Neural cell (in vitro differentiated cells): ENCODE results near the gene ANAPC2. TPM values are rescaled to one million over a fixed set of nuclear protein-coding genes. Genes with fewer than 3 reads are reported as not detected.
A peak's percentile ranks its signal among the peaks of the same experiment; 100 is the strongest.

Experiments
- H2AFZ ChIP-seq: fragments of 200-600, 300-800 bp; sonication (generic), shearing (Covaris generic); 2 replicates; pipeline ENCODE4 v1.6.0; 2014; ENCODE audit warnings: low read depth, mild to moderate bottlenecking, antibody characterized with exemption, low read length, moderate library complexity
- H3F3A ChIP-seq: fragments of 200-600 bp; shearing (Covaris generic); 2 replicates; pipeline ENCODE4 v1.6.1; 2016; ENCODE audit warnings: mild to moderate bottlenecking, moderate library complexity, mixed read lengths, antibody characterized with exemption, low read length; ENCODE audit not compliant: insufficient read depth, poor library complexity, severe bottlenecking
- H3K27ac ChIP-seq: fragments of 200-600, 300-800 bp; sonication (generic), shearing (Covaris generic); 2 replicates; pipeline ENCODE4 v1.5.1; 2014; ENCODE audit warnings: mild to moderate bottlenecking, low read length, moderate library complexity
- H3K27me3 ChIP-seq: fragments of 300-800, 200-600 bp; sonication (generic), shearing (Covaris generic); 2 replicates; pipeline ENCODE4 v1.6.0; 2014; ENCODE audit warnings: mild to moderate bottlenecking, low read depth, low read length, moderate library complexity; ENCODE audit not compliant: insufficient read depth
- H3K36me3 ChIP-seq: fragments of 300-800, 200-600 bp; sonication (generic), shearing (Covaris generic); 2 replicates; pipeline ENCODE4 v1.5.1; 2014; ENCODE audit warnings: mild to moderate bottlenecking, antibody characterized with exemption, low read length, moderate library complexity; ENCODE audit not compliant: insufficient read depth
- H3K4me2 ChIP-seq: fragments of 300-800, 200-600 bp; sonication (generic), shearing (Covaris generic); 2 replicates; pipeline ENCODE4 v1.6.0; 2014; ENCODE audit warnings: mild to moderate bottlenecking, low read length
- H3K4me3 ChIP-seq: fragments of 300-800, 200-600 bp; sonication (generic), shearing (Covaris generic); 2 replicates; pipeline ENCODE4 v1.5.1; 2014; ENCODE audit warnings: mild to moderate bottlenecking, low read length, moderate library complexity
- H3K79me2 ChIP-seq: fragments of 200-600 bp; shearing (Covaris generic); replicated peaks from 2 replicates; pipeline ENCODE4 v1.6.0; 2014; ENCODE audit warnings: mild to moderate bottlenecking, low read length, moderate library complexity; ENCODE audit not compliant: insufficient read depth
- H3K9ac ChIP-seq: fragments of 300-800, 200-600 bp; sonication (generic), shearing (Covaris generic); 2 replicates; pipeline ENCODE4 v1.6.1; 2016; ENCODE audit warnings: mild to moderate bottlenecking, low read length, mixed read lengths
- H3K9me2 ChIP-seq: fragments of 200-600 bp; shearing (Covaris generic); 2 replicates; pipeline ENCODE4 v1.6.1; 2016; ENCODE audit warnings: mild to moderate bottlenecking, low read length, mixed read lengths; ENCODE audit not compliant: insufficient read depth
- H3K9me3 ChIP-seq: fragments of 200-600, 300-800 bp; sonication (generic), shearing (Covaris generic); 2 replicates; pipeline ENCODE4 v1.6.1; 2016; ENCODE audit warnings: mild to moderate bottlenecking, mixed run types, low read length, moderate library complexity, mixed read lengths
- H4K20me1 ChIP-seq: fragments of 200-600 bp; shearing (Covaris generic); 2 replicates; pipeline ENCODE4 v1.6.1; 2016; ENCODE audit warnings: mild to moderate bottlenecking, mixed run types; ENCODE audit not compliant: insufficient read depth
- CTCF ChIP-seq: fragments of 450-650 bp; IDR thresholded peaks from 2 replicates; pipeline ENCODE4 v1.5.1; 2014; ENCODE audit warnings: antibody characterized with exemption, mild to moderate bottlenecking, moderate library complexity; ENCODE audit not compliant: poor library complexity, severe bottlenecking
- EP300 ChIP-seq: fragments of 450-650 bp; conservative IDR thresholded peaks from 2 replicates; pipeline ENCODE4 v1.6.1; 2014; ENCODE audit warnings: antibody characterized with exemption, mild to moderate bottlenecking, moderate library complexity; ENCODE audit not compliant: poor library complexity, severe bottlenecking
- EZH2 ChIP-seq: fragments of 200-600, 300-800 bp; shearing (Covaris generic), sonication (generic); IDR thresholded peaks from 2 replicates; pipeline ENCODE4 v1.6.1; 2014; ENCODE audit warnings: antibody characterized with exemption, low read length, borderline replicate concordance, mild to moderate bottlenecking; ENCODE audit not compliant: insufficient read depth, poor library complexity, severe bottlenecking
- MXI1 ChIP-seq: fragments of 450-650 bp; conservative IDR thresholded peaks from 2 replicates; pipeline ENCODE4 v1.6.1; 2014; ENCODE audit warnings: antibody characterized with exemption, mild to moderate bottlenecking; ENCODE audit not compliant: poor library complexity, severe bottlenecking
- POLR2AphosphoS5 ChIP-seq: IDR thresholded peaks from 2 replicates; pipeline ENCODE4 v1.6.1; 2012
- RAD21 ChIP-seq: fragments of 450-650 bp; conservative IDR thresholded peaks from 2 replicates; pipeline ENCODE4 v1.6.1; 2014; ENCODE audit warnings: antibody characterized with exemption, mild to moderate bottlenecking, moderate library complexity
- REST ChIP-seq: IDR thresholded peaks from 2 replicates; pipeline ENCODE4 v1.6.1; 2012; ENCODE audit warnings: borderline replicate concordance
- SMC3 ChIP-seq: fragments of 450-650 bp; conservative IDR thresholded peaks from 2 replicates; pipeline ENCODE4 v1.6.1; 2014; ENCODE audit warnings: antibody characterized with exemption, mild to moderate bottlenecking, moderate library complexity; ENCODE audit not compliant: poor library complexity
- TAF1 ChIP-seq: IDR thresholded peaks from 2 replicates; pipeline ENCODE4 v1.6.1; 2012; ENCODE audit warnings: low read depth
- polyA plus RNA-seq: library from polyadenylated mRNA; depleted of rRNA; stranded (reverse); fragments of >200 nt; gene quantifications from 2 replicates; pipeline ENCODE4 v1.2.3, GENCODE V29; 2014

The ANAPC2 gene
- polyA plus RNA-seq, 1 donor from 2014 or later, result 38.1 TPM

DNA sequence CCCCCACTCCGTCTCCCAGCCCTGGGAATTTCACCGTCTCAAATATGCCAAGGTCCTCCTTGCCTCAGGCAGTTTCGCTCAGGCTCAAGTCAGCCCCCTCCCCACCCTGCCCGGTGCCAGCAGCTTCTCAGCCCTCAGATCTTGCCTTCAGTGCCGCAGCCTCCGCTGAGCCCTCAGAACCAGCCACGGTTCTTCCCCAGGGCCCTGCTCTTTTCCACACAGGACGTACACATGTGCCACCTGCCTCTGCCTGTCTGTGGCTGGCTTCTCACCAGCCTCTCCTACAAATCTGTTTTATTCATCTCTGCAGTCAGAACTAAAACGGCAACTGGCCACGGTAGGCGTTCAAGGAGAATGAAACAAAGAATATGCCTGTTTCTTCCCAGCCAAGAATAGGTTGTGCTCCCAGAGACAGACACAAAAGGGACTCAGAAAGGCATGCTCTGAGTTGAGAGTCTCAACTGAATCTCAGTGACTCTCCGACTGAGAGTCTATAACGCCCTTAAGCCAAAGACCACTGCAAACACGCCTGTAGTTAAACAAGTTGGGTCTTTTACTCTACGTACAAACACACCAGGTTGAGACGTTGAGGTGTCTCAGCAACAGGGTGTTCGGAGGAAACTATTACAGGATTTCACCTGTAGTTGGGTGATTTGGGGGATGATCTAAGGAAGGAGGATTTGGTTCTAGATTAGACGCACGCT is 60.0 kb downstream of the ANAPC2 start:
- H3K4me3 ChIP-seq, result peak overlapping the region; percentile 95
- no peaks in the 10 kb centered on the region for H3F3A ChIP-seq
- no peaks in the 10 kb centered on the region for H3K36me3 ChIP-seq
- H3K9me2 ChIP-seq, result no peaks in the 10 kb centered on the region
- H3K79me2 ChIP-seq, result peaks cover 19% of the 10 kb centered on the region
- TF ChIP-seq EZH2, result no peak
- TF ChIP-seq POLR2AphosphoS5, result no peak
- TF ChIP-seq MXI1, result no peak
- no peak for TF ChIP-seq TAF1
- no peak for TF ChIP-seq REST
- no peak for TF ChIP-seq SMC3
- TF ChIP-seq CTCF, result no peak
- TF ChIP-seq RAD21, result no peak
- TF ChIP-seq EP300, result no peak
- peak overlapping the region; percentile 79 for H3K4me2 ChIP-seq
- H4K20me1 ChIP-seq, result no peaks in the 10 kb centered on the region
- H3K9me3 ChIP-seq, result no peaks in the 10 kb centered on the region
- no peak overlapping the region for H2AFZ ChIP-seq
- H3K27ac ChIP-seq, result peak overlapping the region; percentile 85
- peak overlapping the region; percentile 87 for H3K9ac ChIP-seq
- H3K27me3 ChIP-seq, result no peaks in the 10 kb centered on the region

GRCh38 chr9:137127301-137128157 is 60.8 kb downstream of the ANAPC2 start:
- Histone ChIP-seq H3K79me2 (peaks cover 19% of the 10 kb centered on the region), H3K9me3 (no peaks in the 10 kb centered on the region), H2AFZ (no peak overlapping the region), H3K36me3 (no peaks in the 10 kb centered on the region), H3K9ac (no peak overlapping the region), H3K9me2 (no peaks in the 10 kb centered on the region), H3K27ac (no peak overlapping the region), H3K4me3 (peak overlapping the region; percentile 95), H3K4me2 (no peak overlapping the region), H3F3A (no peaks in the 10 kb centered on the region), H4K20me1 (no peaks in the 10 kb centered on the region), H3K27me3 (no peaks in the 10 kb centered on the region)
- no peak for TF ChIP-seq REST
- no peak for TF ChIP-seq MXI1
- no peak for TF ChIP-seq RAD21
- no peak for TF ChIP-seq EZH2
- no peak for TF ChIP-seq CTCF
- TF ChIP-seq EP300, result no peak
- TF ChIP-seq POLR2AphosphoS5, result no peak
- TF ChIP-seq TAF1, result no peak
- no peak for TF ChIP-seq SMC3
